DND-41 (cell line): ENCODE measurements around the gene R3HCC1L.
A peak's percentile ranks its signal among the peaks of the same experiment; 100 is the strongest.

Source experiments
- ATAC-seq: fragments of 200-7000 bp; cut with Tn5 transposase; 3 replicates; pipeline ENCODE4 v1.9.1; 2021; ENCODE audit warnings: low read depth; ENCODE audit not compliant: insufficient read depth
- DNase-seq: peaks from one replicate; pipeline ENCODE4 v3.0.0-alpha.2; 2020
- H2AFZ ChIP-seq: 2 replicates; pipeline ENCODE4 v1.6.0; 2012; ENCODE audit warnings: low read depth, low read length
- H3K27ac ChIP-seq: 2 replicates; pipeline ENCODE4 v1.5.1; 2012; ENCODE audit warnings: low read length, inconsistent platforms
- H3K27me3 ChIP-seq: fragments of 200-600 bp; sonication (generic); 2 replicates; pipeline ENCODE4 v1.6.0; 2012; ENCODE audit warnings: low read length, mild to moderate bottlenecking, inconsistent platforms; ENCODE audit not compliant: insufficient read depth, poor library complexity
- H3K36me3 ChIP-seq: 2 replicates; pipeline ENCODE4 v1.5.1; 2012; ENCODE audit warnings: low read length, inconsistent platforms; ENCODE audit not compliant: insufficient read depth
- H3K4me1 ChIP-seq: 2 replicates; pipeline ENCODE4 v1.5.1; 2012; ENCODE audit warnings: mild to moderate bottlenecking, low read length; ENCODE audit not compliant: insufficient read depth
- H3K4me2 ChIP-seq: 2 replicates; pipeline ENCODE4 v1.6.0; 2012; ENCODE audit warnings: mild to moderate bottlenecking, moderate library complexity, low read length, inconsistent platforms; ENCODE audit not compliant: insufficient read depth
- H3K4me3 ChIP-seq, 2 experiments: fragments of 200-600 bp in 1 of 2; shearing (Covaris generic) in 1 of 2; 2 replicates each; pipeline ENCODE4 v1.5.1; 2012 to 2016; ENCODE audit warnings: inconsistent platforms in 2 of 2, low read length in 2 of 2, mild to moderate bottlenecking in 2 of 2, low read depth in 1 of 2, moderate library complexity in 1 of 2
- H3K79me2 ChIP-seq: 2 replicates; pipeline ENCODE4 v1.6.0; 2012; ENCODE audit warnings: low read length, inconsistent platforms; ENCODE audit not compliant: insufficient read depth
- H3K9ac ChIP-seq: 2 replicates; pipeline ENCODE4 v1.6.0; 2012; ENCODE audit warnings: low read depth, mild to moderate bottlenecking, inconsistent platforms, low read length, moderate library complexity
- H3K9me3 ChIP-seq: 2 replicates; pipeline ENCODE4 v1.5.1; 2012; ENCODE audit warnings: low read length, moderate library complexity, mild to moderate bottlenecking, inconsistent platforms; ENCODE audit not compliant: insufficient read depth, severe bottlenecking
- H4K20me1 ChIP-seq: 2 replicates; pipeline ENCODE4 v1.6.0; 2012; ENCODE audit warnings: low read length; ENCODE audit not compliant: insufficient read depth
- EZH2 ChIP-seq: IDR thresholded peaks from 3 replicates; pipeline ENCODE4 v1.6.1; 2012; ENCODE audit warnings: borderline replicate concordance, low read depth, mild to moderate bottlenecking, moderate library complexity, low read length, inconsistent platforms; ENCODE audit not compliant: severe bottlenecking
- TF ChIP-seq, protein P1 (sequence below): IDR thresholded peaks from 2 replicates; pipeline ENCODE4 v1.5.1; 2012; ENCODE audit warnings: borderline replicate concordance, low read length, moderate library complexity, mild to moderate bottlenecking; ENCODE audit not compliant: poor library complexity, severe bottlenecking; ENCODE audit errors: extremely low read depth

R3HCC1L gene

DNA sequence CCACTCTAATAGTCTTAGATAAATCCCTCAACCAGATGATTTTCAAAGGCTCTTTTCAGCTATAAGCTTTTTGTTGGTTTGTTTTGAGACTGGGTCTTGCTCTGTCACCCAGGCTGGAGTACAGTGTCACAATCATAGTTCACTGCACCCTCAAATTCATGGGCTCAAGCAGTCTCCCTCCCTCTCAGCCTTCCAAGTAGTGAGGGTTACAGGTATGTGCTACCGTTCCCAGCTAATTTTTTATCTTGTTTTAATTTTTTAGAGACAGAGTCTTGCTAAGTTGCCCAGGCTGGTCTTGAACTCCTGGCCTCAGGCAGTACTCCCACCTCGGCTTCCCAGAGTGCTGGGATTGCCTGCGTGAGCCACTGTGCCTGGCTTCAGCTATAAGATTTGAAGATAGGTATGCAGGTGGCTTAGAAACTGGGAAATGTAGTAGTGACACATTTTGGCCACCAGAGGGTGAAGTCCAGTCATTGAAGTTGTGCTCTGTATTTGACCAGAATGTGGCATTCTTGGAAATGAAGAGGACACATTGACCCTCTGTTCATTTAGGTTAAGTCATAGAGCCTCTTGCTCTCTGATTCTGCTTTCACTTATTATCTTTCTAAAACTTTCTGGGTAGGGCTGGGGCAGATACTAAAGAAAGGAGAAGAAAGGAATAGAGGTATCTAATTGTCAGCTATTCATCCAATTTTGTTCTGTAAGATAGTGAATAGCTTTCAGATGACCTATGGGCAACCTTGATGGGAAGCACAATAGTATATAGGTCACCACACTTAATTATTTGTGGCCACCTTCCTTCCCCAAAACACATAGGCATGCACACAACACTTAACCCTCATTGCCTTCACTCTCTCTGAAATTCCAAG lies 36.0 kb downstream of the R3HCC1L start:
- H3K4me2 ChIP-seq: no peak overlapping the region
- no peaks in the 10 kb centered on the region for H3K4me1 ChIP-seq
- H3K36me3 ChIP-seq: peaks cover 48% of the 10 kb centered on the region
- peaks cover 10% of the 10 kb centered on the region; the same call in 1 of the 2 replicates for H4K20me1 ChIP-seq
- peak; percentile 40 for DNase-seq
- no peak overlapping the region for H3K9ac ChIP-seq
- TF ChIP-seq, protein P1, sequence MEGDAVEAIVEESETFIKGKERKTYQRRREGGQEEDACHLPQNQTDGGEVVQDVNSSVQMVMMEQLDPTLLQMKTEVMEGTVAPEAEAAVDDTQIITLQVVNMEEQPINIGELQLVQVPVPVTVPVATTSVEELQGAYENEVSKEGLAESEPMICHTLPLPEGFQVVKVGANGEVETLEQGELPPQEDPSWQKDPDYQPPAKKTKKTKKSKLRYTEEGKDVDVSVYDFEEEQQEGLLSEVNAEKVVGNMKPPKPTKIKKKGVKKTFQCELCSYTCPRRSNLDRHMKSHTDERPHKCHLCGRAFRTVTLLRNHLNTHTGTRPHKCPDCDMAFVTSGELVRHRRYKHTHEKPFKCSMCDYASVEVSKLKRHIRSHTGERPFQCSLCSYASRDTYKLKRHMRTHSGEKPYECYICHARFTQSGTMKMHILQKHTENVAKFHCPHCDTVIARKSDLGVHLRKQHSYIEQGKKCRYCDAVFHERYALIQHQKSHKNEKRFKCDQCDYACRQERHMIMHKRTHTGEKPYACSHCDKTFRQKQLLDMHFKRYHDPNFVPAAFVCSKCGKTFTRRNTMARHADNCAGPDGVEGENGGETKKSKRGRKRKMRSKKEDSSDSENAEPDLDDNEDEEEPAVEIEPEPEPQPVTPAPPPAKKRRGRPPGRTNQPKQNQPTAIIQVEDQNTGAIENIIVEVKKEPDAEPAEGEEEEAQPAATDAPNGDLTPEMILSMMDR: peak; percentile 77
- no peak for TF ChIP-seq EZH2
- peaks cover 26% of the 10 kb centered on the region for H3K79me2 ChIP-seq
- H3K27me3 ChIP-seq: no peaks in the 10 kb centered on the region
- no peak overlapping the region for H3K4me3 ChIP-seq
- no peak overlapping the region for H3K27ac ChIP-seq
- ATAC-seq: peak; percentile 74
- no peaks in the 10 kb centered on the region for H3K9me3 ChIP-seq
- no peak overlapping the region for H2AFZ ChIP-seq

DNA sequence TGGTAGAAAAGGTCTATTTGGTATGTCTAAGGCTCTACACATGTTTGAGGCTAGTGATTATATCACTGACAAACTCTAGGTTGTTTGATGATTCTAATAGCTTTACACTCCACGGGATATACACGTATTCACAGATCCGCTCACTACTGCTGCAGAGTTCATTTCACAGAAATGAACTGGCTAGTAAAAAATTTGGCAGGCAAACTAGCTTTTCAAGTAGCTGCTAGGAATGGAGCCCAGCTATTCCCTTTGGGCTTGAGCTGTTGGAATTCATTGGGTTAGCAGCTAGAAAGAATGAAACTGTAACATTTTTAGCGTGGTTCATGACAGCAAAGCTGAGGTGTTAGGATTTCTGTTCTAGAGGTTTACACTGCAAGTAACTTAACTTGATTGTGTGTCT lies 37.6 kb downstream of the R3HCC1L start:
- no peak overlapping the region for H3K4me2 ChIP-seq
- H3K4me3 ChIP-seq: no peak overlapping the region
- H3K4me1 ChIP-seq: no peaks in the 10 kb centered on the region
- no peaks in the 10 kb centered on the region for H3K9me3 ChIP-seq
- no peak overlapping the region for H3K9ac ChIP-seq
- H3K27me3 ChIP-seq: no peaks in the 10 kb centered on the region
- TF ChIP-seq, protein P1: no peak
- TF ChIP-seq EZH2: no peak
- no peak for ATAC-seq
- H3K79me2 ChIP-seq: peaks cover 34% of the 10 kb centered on the region
- peaks cover 42% of the 10 kb centered on the region for H3K36me3 ChIP-seq
- DNase-seq: no peak
- H2AFZ ChIP-seq: no peak overlapping the region
- H3K27ac ChIP-seq: no peak overlapping the region
- H4K20me1 ChIP-seq: peaks cover 10% of the 10 kb centered on the region; the same call in 1 of the 2 replicates

DNA sequence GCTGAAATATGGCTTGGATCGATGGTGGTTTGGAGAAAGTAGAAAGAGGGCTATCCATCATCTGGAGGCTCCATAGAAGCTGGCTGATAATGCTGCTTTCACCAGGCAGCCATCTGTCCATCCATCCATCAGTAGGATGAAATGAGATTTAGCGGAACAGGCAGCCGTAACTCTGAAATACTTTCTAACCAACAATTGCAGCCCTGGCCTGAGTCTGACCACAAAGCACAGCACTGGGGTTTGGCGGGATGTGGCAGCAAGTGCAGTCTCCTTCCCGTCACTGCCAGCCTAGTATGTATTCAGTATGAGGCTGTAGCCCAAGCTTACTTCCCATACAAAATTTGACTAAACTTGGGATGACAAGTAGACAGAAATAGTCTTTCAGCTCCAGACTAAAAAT lies 38.0 kb downstream of the R3HCC1L start:
- ATAC-seq (no peak), DNase-seq (no peak)
- H3K36me3 ChIP-seq: peaks cover 44% of the 10 kb centered on the region
- no peak overlapping the region for H3K4me3 ChIP-seq
- H4K20me1 ChIP-seq: peaks cover 10% of the 10 kb centered on the region; the same call in 1 of the 2 replicates
- H3K4me2 ChIP-seq: no peak overlapping the region
- no peak overlapping the region for H3K27ac ChIP-seq
- TF ChIP-seq, protein P1: no peak
- TF ChIP-seq EZH2: no peak
- no peaks in the 10 kb centered on the region for H3K27me3 ChIP-seq
- no peak overlapping the region for H2AFZ ChIP-seq
- no peaks in the 10 kb centered on the region for H3K4me1 ChIP-seq
- peaks cover 34% of the 10 kb centered on the region for H3K79me2 ChIP-seq
- no peaks in the 10 kb centered on the region for H3K9me3 ChIP-seq
- H3K9ac ChIP-seq: no peak overlapping the region
